SU-DHL-6 (cell line): Measurements from ENCODE around the gene CHST9.

ENCODE experiments used
- EZH2phosphoT487 ChIP-seq: fragments of 200-600 bp; sonication (generic), shearing (Covaris generic); conservative IDR thresholded peaks from 2 replicates; pipeline ENCODE4 v1.6.1; 2018; ENCODE audit warnings: mild to moderate bottlenecking, antibody characterized with exemption, low read length, moderate library complexity, mixed read lengths
- TF ChIP-seq, protein P1 (sequence below): fragments of 200-600 bp; sonication (generic); IDR thresholded peaks from one replicate; pipeline ENCODE4 v1.5.1; 2017; ENCODE audit warnings: antibody characterized with exemption, mild to moderate bottlenecking, low read length, moderate library complexity; ENCODE audit not compliant: insufficient read depth, poor library complexity, severe bottlenecking

DNA sequence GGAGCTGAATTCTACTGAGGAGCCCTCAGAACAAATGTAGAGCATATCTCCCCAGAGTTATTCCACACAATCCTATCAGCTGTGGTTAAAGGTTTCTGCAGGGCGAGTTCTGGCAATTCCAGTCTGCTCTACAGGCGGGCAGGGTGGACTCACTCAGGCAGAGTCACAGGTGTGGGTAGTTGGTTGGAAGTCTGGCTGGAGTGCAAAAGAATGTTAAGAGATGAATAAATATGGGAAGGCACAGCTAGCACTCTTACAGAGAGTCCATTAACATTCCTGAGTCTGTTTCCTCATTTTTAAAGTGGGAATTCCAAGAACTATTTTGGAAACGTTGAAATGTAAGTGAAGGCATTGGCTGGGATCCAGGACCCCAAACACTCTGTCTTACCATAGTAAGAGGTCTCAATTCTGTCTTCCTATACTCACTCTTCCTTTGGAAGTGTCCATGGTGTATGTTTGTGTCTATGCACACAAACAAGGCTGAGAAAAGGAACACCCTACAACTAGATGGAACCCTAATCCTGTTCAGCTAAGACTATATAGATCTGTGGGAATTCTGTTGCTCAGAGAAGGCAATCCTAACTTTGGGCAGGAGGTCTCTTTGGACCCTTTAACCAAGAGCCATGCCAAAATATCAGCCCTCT lies 256.3 kb downstream of the CHST9 start:
- TF ChIP-seq, protein P1, sequence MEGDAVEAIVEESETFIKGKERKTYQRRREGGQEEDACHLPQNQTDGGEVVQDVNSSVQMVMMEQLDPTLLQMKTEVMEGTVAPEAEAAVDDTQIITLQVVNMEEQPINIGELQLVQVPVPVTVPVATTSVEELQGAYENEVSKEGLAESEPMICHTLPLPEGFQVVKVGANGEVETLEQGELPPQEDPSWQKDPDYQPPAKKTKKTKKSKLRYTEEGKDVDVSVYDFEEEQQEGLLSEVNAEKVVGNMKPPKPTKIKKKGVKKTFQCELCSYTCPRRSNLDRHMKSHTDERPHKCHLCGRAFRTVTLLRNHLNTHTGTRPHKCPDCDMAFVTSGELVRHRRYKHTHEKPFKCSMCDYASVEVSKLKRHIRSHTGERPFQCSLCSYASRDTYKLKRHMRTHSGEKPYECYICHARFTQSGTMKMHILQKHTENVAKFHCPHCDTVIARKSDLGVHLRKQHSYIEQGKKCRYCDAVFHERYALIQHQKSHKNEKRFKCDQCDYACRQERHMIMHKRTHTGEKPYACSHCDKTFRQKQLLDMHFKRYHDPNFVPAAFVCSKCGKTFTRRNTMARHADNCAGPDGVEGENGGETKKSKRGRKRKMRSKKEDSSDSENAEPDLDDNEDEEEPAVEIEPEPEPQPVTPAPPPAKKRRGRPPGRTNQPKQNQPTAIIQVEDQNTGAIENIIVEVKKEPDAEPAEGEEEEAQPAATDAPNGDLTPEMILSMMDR = no peak
- no peak for TF ChIP-seq EZH2phosphoT487
